MM.1S (cell line): ENCODE measurements around the gene EIPR1.

Source experiments
- EZH2 ChIP-seq: fragments of 300-600 bp; sonication (generic); optimal IDR thresholded peaks from 2 replicates; pipeline ENCODE3; 2017; ENCODE audit warnings: low read depth, mild to moderate bottlenecking, antibody characterized with exemption, low read length, mixed read lengths
- EZH2phosphoT487 ChIP-seq: fragments of 300-600 bp; sonication (generic); IDR thresholded peaks from 2 replicates; pipeline ENCODE4 v1.6.1; 2018; ENCODE audit warnings: antibody characterized with exemption, low read length

- TF ChIP-seq EZH2 (no peak), EZH2phosphoT487 (no peak)
Measured at GRCh38 chr2:3192281-3192818, 185.3 kb downstream of the EIPR1 start.
